CD4-positive, CD25-positive, alpha-beta regulatory T cell (primary cell): ENCODE measurements around the gene RALGDS. TPM values are rescaled to one million over a fixed set of nuclear protein-coding genes. Genes with fewer than 3 reads are reported as not detected.
"Not testable (repeated sequence)": the region's sequence is repeated elsewhere in the genome, so short reads cannot be mapped to it uniquely, and the experiment has no call there.

Experiments
- ATAC-seq, 2 donors: fragments of 150-1000 bp; cut with Tn5 transposase; one replicate each; pipeline ENCODE4 v1.10.0; 2021; ENCODE audit warnings: low read depth in 2 of 2, moderate number of reproducible peaks in 2 of 2, moderate library complexity in 1 of 2
- DNase-seq, 3 donors: peaks; one replicate each; pipeline versions ENCODE4 v3.0.0 to v3.0.0-alpha.2; 2012 to 2022; ENCODE audit warnings: mixed read lengths in 1 of 3
- H3K27ac ChIP-seq: one replicate; pipeline ENCODE4 v1.7.0; 2013; ENCODE audit warnings: mild to moderate bottlenecking, low read length; ENCODE audit not compliant: insufficient read depth, poor library complexity, severe bottlenecking
- H3K27me3 ChIP-seq: one replicate; pipeline ENCODE4 v1.7.0; 2013; ENCODE audit warnings: low read length; ENCODE audit not compliant: control insufficient read depth, insufficient read depth
- H3K36me3 ChIP-seq: one replicate; pipeline ENCODE4 v1.7.0; 2013; ENCODE audit warnings: mild to moderate bottlenecking, low read length, moderate library complexity; ENCODE audit not compliant: control insufficient read depth, insufficient read depth
- H3K4me1 ChIP-seq: 2 replicates; pipeline ENCODE4 v1.7.0; 2013; ENCODE audit warnings: mild to moderate bottlenecking, low read length; ENCODE audit not compliant: insufficient read depth, control insufficient read depth, poor library complexity, severe bottlenecking
- H3K4me3 ChIP-seq: one replicate; pipeline ENCODE4 v1.7.0; 2013; ENCODE audit warnings: low read depth, mild to moderate bottlenecking, low read length, moderate library complexity
- H3K9me3 ChIP-seq, 2 experiments: 1 replicate in 1 of 2; 2 replicates in 1 of 2; pipeline ENCODE4 v1.7.0; 2013; ENCODE audit warnings: low read length in 2 of 2, mild to moderate bottlenecking in 1 of 2, moderate library complexity in 1 of 2; ENCODE audit not compliant: control insufficient read depth in 2 of 2
- H3K27ac Mint-ChIP-seq, 3 donors: one replicate each; pipeline ENCODE4 v1.8.0; 2020 to 2022; ENCODE audit warnings: mild to moderate bottlenecking in 3 of 3, mixed read lengths in 3 of 3, moderate library complexity in 2 of 3
- H3K27me3 Mint-ChIP-seq: one replicate; pipeline ENCODE4 v1.8.0; 2022; ENCODE audit warnings: mild to moderate bottlenecking, mixed read lengths
- H3K36me3 Mint-ChIP-seq: one replicate; pipeline ENCODE4 v1.8.0; 2020; ENCODE audit warnings: mixed read lengths
- H3K4me1 Mint-ChIP-seq, 4 donors: one replicate each; pipeline ENCODE4 v1.8.0; 2020 to 2022; ENCODE audit warnings: mixed read lengths in 4 of 4, mild to moderate bottlenecking in 1 of 4
- H3K4me3 Mint-ChIP-seq, 4 donors: one replicate each; pipeline ENCODE4 v1.8.0; 2020 to 2022; ENCODE audit warnings: mild to moderate bottlenecking in 4 of 4, mixed read lengths in 4 of 4, moderate library complexity in 3 of 4
- H3K9me3 Mint-ChIP-seq, 7 donors: one replicate each; pipeline ENCODE4 v1.8.0; 2020 to 2022; ENCODE audit warnings: mixed read lengths in 7 of 7, mild to moderate bottlenecking in 3 of 7, moderate library complexity in 2 of 7
- polyA plus RNA-seq, 4 donors: library from polyadenylated mRNA; unstranded; fragments of 300-500 nt; fragmentation: Illumina TruSeq; gene quantifications; one replicate each; pipeline ENCODE4 v1.2.3, GENCODE V29; 2021
- total RNA-seq: library from RNA; stranded (reverse); gene quantifications from one replicate; pipeline ENCODE4 v1.2.3, GENCODE V29; 2022

Gene RALGDS
- total and polyA plus RNA-seq, 5 donors from 2014 or later: 34.6 to 228 (median 58.5) TPM

DNA sequence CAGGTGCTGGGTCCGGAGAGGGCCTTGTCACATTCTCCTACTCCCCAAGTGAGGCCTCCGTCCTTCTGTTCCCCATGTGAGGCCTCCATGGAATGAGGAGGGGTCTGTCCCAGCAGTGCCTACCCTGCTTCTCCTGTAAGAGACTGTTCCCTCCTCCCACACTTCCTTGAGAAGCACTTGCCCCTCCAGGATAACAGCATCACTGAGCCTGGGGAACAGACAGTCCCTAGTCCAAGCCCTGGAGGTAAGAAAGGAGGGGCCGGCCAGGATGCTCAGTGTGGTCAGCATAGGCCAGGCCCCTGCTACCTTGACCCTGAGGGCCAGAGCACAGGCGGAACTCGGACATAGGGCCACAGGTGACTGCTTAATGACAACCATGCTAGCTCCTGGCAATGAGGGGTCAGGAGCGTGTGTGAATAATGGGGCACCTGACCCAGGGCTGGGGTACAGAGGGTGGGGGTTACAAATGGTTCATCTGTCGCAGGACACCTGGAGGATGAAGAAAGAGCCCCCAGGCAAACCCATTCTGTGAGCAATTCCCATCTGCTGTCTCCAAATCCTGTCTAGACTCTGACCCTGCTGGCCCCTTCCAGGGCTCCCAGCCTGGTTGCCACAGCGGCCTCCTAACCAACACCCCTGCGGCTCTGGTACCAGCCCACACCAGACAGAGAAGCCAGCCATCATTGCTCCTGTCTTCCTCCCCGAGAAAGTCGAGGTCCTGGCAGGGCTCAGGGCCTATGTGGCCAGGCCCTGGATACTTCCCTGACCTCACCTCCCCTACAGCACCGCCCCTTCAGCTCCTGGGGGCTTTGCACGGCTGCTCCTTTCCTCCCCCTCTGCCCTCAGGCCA lies 20.3 kb downstream of the RALGDS start:
- H3K36me3 ChIP-seq: peaks cover 81% of the 10 kb centered on the region
- Mint-ChIP-seq H3K9me3 (peaks cover 0 to 10% (median 4%) of the 10 kb centered on the region in 7 donors), H3K27ac (no peak overlapping the region), H3K4me3 (no peak overlapping the region), H3K36me3 (peaks cover 47% of the 10 kb centered on the region), H3K27me3 (no peaks in the 10 kb centered on the region), H3K4me1 (no peaks in the 10 kb centered on the region)
- H3K27ac ChIP-seq: no peak overlapping the region
- H3K4me3 ChIP-seq: no peak overlapping the region
- ATAC-seq (no peak), DNase-seq (no peak)
- H3K4me1 ChIP-seq: no peaks in the 10 kb centered on the region
- no peaks in the 10 kb centered on the region for H3K27me3 ChIP-seq
- H3K9me3 ChIP-seq: peaks cover 8 to 10% of the 10 kb centered on the region in 2 experiments

DNA sequence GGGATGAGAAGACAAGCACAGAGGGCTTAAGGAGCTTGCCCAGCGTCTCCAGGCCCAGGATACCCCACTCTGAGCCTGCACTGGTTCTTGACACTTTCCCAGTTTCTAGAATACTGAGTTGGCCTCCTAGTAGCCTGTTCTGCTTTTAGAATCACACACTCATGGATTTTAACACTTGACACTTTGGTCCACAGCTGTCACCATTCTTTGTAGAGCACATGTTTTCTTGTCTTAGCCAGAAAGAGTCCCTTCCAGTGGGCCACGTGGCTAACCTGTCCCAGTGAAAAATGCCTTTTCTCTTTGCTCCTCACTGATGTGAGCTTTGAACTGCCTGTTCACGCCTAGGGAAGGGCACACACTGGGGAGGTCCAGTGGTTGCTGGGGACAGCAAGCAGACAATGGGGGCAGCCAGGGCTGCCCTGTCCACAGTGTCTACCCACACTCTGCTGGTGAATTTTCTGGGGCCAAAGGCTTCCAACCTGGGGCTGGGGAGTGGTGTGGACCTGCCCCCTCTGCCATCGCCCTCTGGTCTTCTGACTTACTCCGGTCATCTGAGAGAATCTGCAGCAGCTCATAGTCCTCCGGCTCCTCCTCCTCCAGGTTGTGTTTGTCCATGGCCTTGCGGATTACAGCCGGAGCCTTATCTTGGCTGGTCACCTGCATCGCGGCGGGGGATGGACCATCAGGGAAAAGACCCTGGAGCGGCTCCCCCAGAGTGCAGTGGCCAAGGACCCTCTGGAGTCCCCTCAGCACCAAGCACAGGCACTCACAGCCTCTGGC lies 21.1 kb downstream of the RALGDS start:
- Histone ChIP-seq H3K27me3 (no peaks in the 10 kb centered on the region), H3K9me3 (peaks cover 8 to 10% of the 10 kb centered on the region in 2 experiments), H3K4me3 (no peak overlapping the region), H3K4me1 (no peaks in the 10 kb centered on the region), H3K27ac (no peak overlapping the region), H3K36me3 (peaks cover 75% of the 10 kb centered on the region)
- no peak overlapping the region for H3K4me3 Mint-ChIP-seq
- peaks cover 47% of the 10 kb centered on the region for H3K36me3 Mint-ChIP-seq
- DNase-seq: no peak
- no peak overlapping the region for H3K27ac Mint-ChIP-seq
- no peak for ATAC-seq
- peaks cover 0 to 13% (median 4%) of the 10 kb centered on the region in 7 donors for H3K9me3 Mint-ChIP-seq
- no peaks in the 10 kb centered on the region for H3K27me3 Mint-ChIP-seq
- peaks cover 0 to 4% (median 0%) of the 10 kb centered on the region in 4 donors for H3K4me1 Mint-ChIP-seq

DNA sequence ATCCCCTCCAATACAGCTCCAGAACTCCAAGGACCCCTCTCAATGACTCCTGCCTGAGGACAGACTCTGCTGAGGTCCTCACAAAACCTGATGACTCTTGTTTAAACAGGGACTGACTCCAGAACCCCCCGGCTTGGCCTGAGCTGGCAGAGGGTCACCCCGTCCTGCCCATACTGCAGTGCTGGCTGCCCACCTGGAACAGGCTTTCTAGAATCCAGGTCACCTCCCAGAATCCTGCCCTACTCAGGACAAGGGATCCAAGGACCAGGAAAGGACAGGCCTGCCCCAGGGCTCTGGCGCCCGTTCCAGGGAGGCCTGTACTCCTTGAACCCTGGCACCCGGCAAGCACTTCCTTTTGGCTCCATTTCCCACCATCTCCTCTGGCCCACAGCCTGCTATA lies 22.2 kb downstream of the RALGDS start:
- H3K4me3 ChIP-seq: no peak overlapping the region
- DNase-seq (no peak), ATAC-seq (no peak)
- peaks cover 70% of the 10 kb centered on the region for H3K36me3 ChIP-seq
- H3K4me1 ChIP-seq: no peaks in the 10 kb centered on the region
- no peak overlapping the region for H3K27ac ChIP-seq
- peaks cover 47% of the 10 kb centered on the region for H3K36me3 Mint-ChIP-seq
- H3K4me1 Mint-ChIP-seq: peaks cover 0 to 6% (median 0%) of the 10 kb centered on the region in 4 donors
- no peaks in the 10 kb centered on the region for H3K27me3 ChIP-seq
- no peak overlapping the region for H3K4me3 Mint-ChIP-seq
- H3K9me3 Mint-ChIP-seq: peaks cover 0 to 14% (median 4%) of the 10 kb centered on the region in 7 donors
- no peak overlapping the region for H3K27ac Mint-ChIP-seq
- no peaks in the 10 kb centered on the region for H3K27me3 Mint-ChIP-seq
- peaks cover 8 to 10% of the 10 kb centered on the region in 2 experiments for H3K9me3 ChIP-seq

DNA sequence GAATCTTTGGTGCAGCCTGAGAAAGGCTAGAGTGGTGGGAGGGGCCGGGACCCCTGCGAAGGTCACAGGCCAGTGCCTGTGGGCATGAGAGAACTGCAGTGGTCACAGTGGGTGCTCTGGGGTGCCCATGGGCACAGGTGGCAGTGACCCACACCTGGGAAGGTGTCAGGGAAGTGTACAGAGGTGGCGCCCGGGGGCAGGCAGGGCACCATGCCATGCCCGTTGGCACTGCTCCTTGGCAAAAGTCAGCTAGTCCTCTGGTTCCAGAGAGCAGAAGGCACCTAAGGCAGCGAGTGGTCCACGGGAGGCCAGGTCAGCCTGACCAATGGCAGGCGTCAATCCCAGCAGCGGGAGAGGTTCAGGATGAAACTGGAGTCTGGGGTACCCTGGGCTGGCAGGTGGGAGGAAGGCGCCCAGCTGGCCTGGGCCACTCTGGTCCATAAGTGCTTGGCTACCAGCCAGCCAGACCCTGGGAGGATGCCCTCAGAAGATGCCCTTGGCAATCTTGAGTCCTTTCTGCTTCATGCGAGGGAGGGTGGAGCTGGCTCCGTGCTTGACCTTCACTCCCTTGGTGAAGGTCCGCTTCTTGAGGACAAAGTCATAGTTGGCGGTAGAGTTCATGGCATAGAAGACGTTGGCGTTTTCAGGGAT lies 22.8 kb downstream of the RALGDS start:
- ATAC-seq (no peak), DNase-seq (no peak)
- Mint-ChIP-seq H3K36me3 (peaks cover 46% of the 10 kb centered on the region), H3K27ac (peak overlapping the region in 1 of 3 donors; percentile 66), H3K4me3 (no peak overlapping the region), H3K9me3 (peaks cover 2 to 17% (median 4%) of the 10 kb centered on the region in 7 donors), H3K4me1 (peaks cover 0 to 6% (median 0%) of the 10 kb centered on the region in 4 donors), H3K27me3 (no peaks in the 10 kb centered on the region)
- Histone ChIP-seq H3K4me1 (no peaks in the 10 kb centered on the region), H3K27me3 (no peaks in the 10 kb centered on the region), H3K9me3 (peaks cover 8 to 10% of the 10 kb centered on the region in 2 experiments), H3K4me3 (no peak overlapping the region), H3K36me3 (peaks cover 64% of the 10 kb centered on the region), H3K27ac (no peak overlapping the region)

DNA sequence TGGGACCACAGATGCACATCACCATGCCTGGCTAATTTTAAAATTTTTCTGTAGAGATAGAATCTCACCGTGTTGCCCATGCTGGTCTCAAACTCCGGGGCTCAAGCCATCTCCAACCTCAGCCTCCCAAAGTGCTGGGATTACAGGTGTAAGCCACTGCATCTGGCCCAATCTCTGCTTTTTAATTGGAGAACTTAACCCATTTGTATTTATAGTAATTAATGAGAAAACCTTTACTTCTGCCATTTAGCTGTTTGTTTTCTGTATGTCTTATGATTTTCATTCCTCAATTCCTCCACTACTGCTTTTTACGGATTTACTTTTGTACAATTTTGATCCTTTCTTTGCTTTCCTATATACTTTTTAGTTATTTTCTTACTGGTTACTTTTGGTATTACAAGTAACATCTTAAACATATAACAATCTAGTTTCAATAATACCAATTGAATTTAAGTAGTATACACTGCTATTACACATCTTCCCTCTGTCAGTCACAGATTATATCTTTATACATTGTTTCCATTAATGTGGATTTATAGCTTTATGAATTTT lies 26.1 kb downstream of the RALGDS start:
- no peak overlapping the region for H3K4me3 ChIP-seq
- Mint-ChIP-seq H3K9me3 (peaks cover 2 to 17% (median 4%) of the 10 kb centered on the region in 7 donors), H3K27me3 (no peaks in the 10 kb centered on the region), H3K36me3 (peaks cover 36% of the 10 kb centered on the region), H3K4me3 (no peak overlapping the region), H3K4me1 (peaks cover 0 to 11% (median 0%) of the 10 kb centered on the region in 4 donors), H3K27ac (peak overlapping the region in 1 of 3 donors; percentile 39)
- H3K27me3 ChIP-seq: no peaks in the 10 kb centered on the region
- no peak for ATAC-seq
- DNase-seq: no peak
- no peaks in the 10 kb centered on the region for H3K4me1 ChIP-seq
- H3K36me3 ChIP-seq: peaks cover 30% of the 10 kb centered on the region
- no peak overlapping the region for H3K27ac ChIP-seq
- peaks cover 8 to 10% of the 10 kb centered on the region in 2 experiments for H3K9me3 ChIP-seq

DNA sequence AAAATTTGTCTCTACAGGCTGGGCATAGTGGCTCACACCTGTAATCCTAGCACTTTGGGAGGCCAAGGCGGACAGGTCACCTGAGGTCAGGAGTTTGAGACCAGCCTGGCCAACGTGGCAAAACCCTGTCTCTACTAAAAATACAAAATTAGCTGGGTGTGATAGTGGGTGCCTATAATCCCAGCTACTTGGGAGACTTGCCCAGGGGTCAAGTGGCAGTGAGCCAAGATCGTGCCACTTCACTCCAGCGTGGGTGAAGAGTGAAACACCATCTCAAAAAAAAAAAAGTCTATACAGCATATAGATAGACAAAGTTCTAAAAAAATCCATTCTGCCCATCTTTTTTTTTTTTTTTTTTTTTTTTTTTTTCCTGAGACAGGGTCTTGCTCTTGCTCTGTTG lies 26.7 kb downstream of the RALGDS start:
- Histone ChIP-seq H3K36me3 (peaks cover 25% of the 10 kb centered on the region), H3K9me3 (peaks cover 8 to 10% of the 10 kb centered on the region in 2 experiments)
- H3K4me3 Mint-ChIP-seq, DNase-seq, H3K27ac ChIP-seq, ATAC-seq, H3K27me3 Mint-ChIP-seq, H3K27me3 ChIP-seq, H3K4me1 ChIP-seq, H3K27ac Mint-ChIP-seq, H3K4me3 ChIP-seq: not testable (repeated sequence)
- Mint-ChIP-seq H3K9me3 (peaks cover 2 to 17% (median 4%) of the 10 kb centered on the region in 7 donors), H3K36me3 (peaks cover 30% of the 10 kb centered on the region), H3K4me1 (peaks cover 0 to 11% (median 0%) of the 10 kb centered on the region in 4 donors)

DNA sequence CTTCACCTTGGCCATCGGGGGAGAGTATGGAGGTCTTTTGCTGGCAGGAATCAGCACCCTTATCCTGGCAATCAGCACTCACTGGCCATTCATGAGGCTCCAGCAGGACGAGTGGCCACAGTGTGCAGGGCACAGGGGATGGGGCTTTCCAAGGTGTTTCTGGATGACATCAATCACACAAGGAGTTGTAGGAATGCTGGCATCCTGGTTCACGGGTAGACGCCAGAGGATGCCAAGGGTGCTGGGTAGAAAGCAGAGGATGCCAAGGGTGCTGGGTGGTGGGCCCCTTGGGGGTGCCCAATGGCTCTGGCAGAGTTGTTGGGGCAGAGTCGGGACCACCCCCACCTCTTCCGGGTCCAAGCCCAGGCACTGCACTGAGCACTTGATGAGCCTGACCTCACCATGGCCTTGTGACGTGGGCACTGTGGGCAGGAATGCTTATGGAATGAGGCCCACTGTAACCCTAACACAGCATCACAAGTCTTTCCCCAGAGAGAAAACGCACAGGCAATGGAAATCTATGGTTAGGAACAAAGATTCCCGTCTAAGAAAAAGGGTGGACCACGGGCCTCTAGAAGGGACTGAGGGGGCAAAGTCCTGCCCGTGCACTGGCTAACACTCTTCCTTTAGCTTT lies 30.2 kb downstream of the RALGDS start:
- Histone ChIP-seq H3K27me3 (no peaks in the 10 kb centered on the region), H3K9me3 (peaks cover 0 to under 1% of the 10 kb centered on the region in 2 experiments), H3K27ac (no peak overlapping the region), H3K36me3 (no peaks in the 10 kb centered on the region), H3K4me3 (no peak overlapping the region), H3K4me1 (no peaks in the 10 kb centered on the region)
- Mint-ChIP-seq H3K4me1 (peaks cover 0 to 11% (median 0%) of the 10 kb centered on the region in 4 donors), H3K9me3 (peaks cover 0 to 11% (median under 1%) of the 10 kb centered on the region in 7 donors), H3K4me3 (no peak overlapping the region), H3K27ac (peak overlapping the region in 1 of 3 donors; percentile 43), H3K27me3 (no peaks in the 10 kb centered on the region), H3K36me3 (peaks cover under 1% of the 10 kb centered on the region)
- ATAC-seq (no peak), DNase-seq (no peak)
